Trophoblast cell (in vitro differentiated cells and primary cell): ENCODE data around the gene SLIT3.

ENCODE experiments used
- DNase-seq, 2 donors: peaks; one replicate each; pipeline ENCODE4 v3.0.0-alpha.2; 2016
- H2AFZ ChIP-seq: 2 replicates; pipeline ENCODE4 v1.6.1; 2013; ENCODE audit warnings: low read length, moderate library complexity, mild to moderate bottlenecking; ENCODE audit not compliant: insufficient read depth, poor library complexity
- H2AK5ac ChIP-seq: 2 replicates; pipeline ENCODE4 v1.6.1; 2013; ENCODE audit warnings: mild to moderate bottlenecking, low read length
- H2BK120ac ChIP-seq: 2 replicates; pipeline ENCODE4 v1.6.1; 2013; ENCODE audit warnings: low read length, mild to moderate bottlenecking, moderate library complexity; ENCODE audit not compliant: insufficient read depth, poor library complexity
- H2BK12ac ChIP-seq: 2 replicates; pipeline ENCODE4 v1.6.1; 2013; ENCODE audit warnings: mild to moderate bottlenecking, low read length, moderate library complexity
- H2BK5ac ChIP-seq: 2 replicates; pipeline ENCODE4 v1.6.1; 2013; ENCODE audit warnings: low read length, low read depth, moderate library complexity, mild to moderate bottlenecking; ENCODE audit not compliant: poor library complexity
- H3K14ac ChIP-seq: 2 replicates; pipeline ENCODE4 v1.6.1; 2013; ENCODE audit warnings: mild to moderate bottlenecking, low read length
- H3K18ac ChIP-seq: 2 replicates; pipeline ENCODE4 v1.6.1; 2013; ENCODE audit warnings: mild to moderate bottlenecking, low read length
- H3K23ac ChIP-seq: 2 replicates; pipeline ENCODE4 v1.6.1; 2013; ENCODE audit warnings: low read length
- H3K27ac ChIP-seq: 2 replicates; pipeline ENCODE4 v1.5.1; 2013; ENCODE audit warnings: low read depth, mild to moderate bottlenecking, inconsistent platforms, low read length, moderate library complexity
- H3K27me3 ChIP-seq: 2 replicates; pipeline ENCODE4 v1.6.1; 2013; ENCODE audit warnings: inconsistent platforms, mild to moderate bottlenecking, low read length, moderate library complexity; ENCODE audit not compliant: insufficient read depth
- H3K36me3 ChIP-seq, 2 experiments: 1 replicate in 1 of 2; 2 replicates in 1 of 2; pipeline ENCODE4 v1.6.1; 2013; ENCODE audit warnings: low read length in 2 of 2, mild to moderate bottlenecking in 2 of 2, moderate library complexity in 1 of 2; ENCODE audit not compliant: insufficient read depth in 2 of 2, control insufficient read depth in 1 of 2
- H3K4ac ChIP-seq: 2 replicates; pipeline ENCODE4 v1.6.1; 2013; ENCODE audit warnings: low read depth, mild to moderate bottlenecking, low read length, moderate library complexity
- H3K4me1 ChIP-seq, 2 experiments: 1 replicate in 1 of 2; 2 replicates in 1 of 2; pipeline ENCODE4 v1.6.1; 2013; ENCODE audit warnings: low read length in 2 of 2, mild to moderate bottlenecking in 2 of 2, moderate library complexity in 1 of 2; ENCODE audit not compliant: insufficient read depth in 2 of 2, control insufficient read depth in 1 of 2
- H3K4me2 ChIP-seq: 2 replicates; pipeline ENCODE4 v1.6.1; 2013; ENCODE audit warnings: inconsistent platforms, mild to moderate bottlenecking, low read length, moderate library complexity
- H3K4me3 ChIP-seq: 2 replicates; pipeline ENCODE4 v1.5.1; 2013; ENCODE audit warnings: mild to moderate bottlenecking, low read depth, low read length, inconsistent platforms
- H3K79me1 ChIP-seq: one replicate; pipeline ENCODE4 v1.6.1; 2013; ENCODE audit warnings: low read length
- H3K79me2 ChIP-seq: 2 replicates; pipeline ENCODE4 v1.6.1; 2013; ENCODE audit warnings: low read length, mild to moderate bottlenecking; ENCODE audit not compliant: control insufficient read depth, insufficient read depth, poor library complexity
- H3K9ac ChIP-seq: 2 replicates; pipeline ENCODE4 v1.6.1; 2013; ENCODE audit warnings: mild to moderate bottlenecking, low read length
- H3K9me3 ChIP-seq: 2 replicates; pipeline ENCODE4 v1.6.1; 2013; ENCODE audit warnings: low read depth, mild to moderate bottlenecking, control low read depth, inconsistent platforms, low read length; ENCODE audit not compliant: insufficient read depth
- H4K12ac ChIP-seq: 2 replicates; pipeline ENCODE4 v1.6.1; 2013; ENCODE audit warnings: low read depth, mild to moderate bottlenecking, low read length, moderate library complexity
- H4K8ac ChIP-seq: 2 replicates; pipeline ENCODE4 v1.6.1; 2013; ENCODE audit warnings: low read depth, mild to moderate bottlenecking, low read length, moderate library complexity
- H4K91ac ChIP-seq: one replicate; pipeline ENCODE4 v1.6.1; 2013; ENCODE audit warnings: low read depth, mild to moderate bottlenecking, low read length, moderate library complexity
- WGBS: extraction: QIAGEN DNeasy Blood & Tissue Kit; methylation state at CpG from one replicate; pipeline ENCODE4 v1.1.7; 2013; ENCODE audit warnings: missing lambda C conversion rate; ENCODE audit not compliant: insufficient read length, insufficient coverage; ENCODE audit errors: extremely low coverage; 5-methylcytosine and 5-hydroxymethylcytosine counted together

Gene SLIT3

GRCh38 chr5:168992016-168992415 lies 308.9 kb downstream of the SLIT3 start:
- H4K12ac ChIP-seq = no peak overlapping the region
- no peak overlapping the region for H2BK12ac ChIP-seq
- H2AFZ ChIP-seq = no peak overlapping the region
- peaks cover 2 to 3% of the 10 kb centered on the region in 2 experiments for H3K36me3 ChIP-seq
- H3K4me3 ChIP-seq = no peak overlapping the region
- no CpG with 5 or more reads among the region's 5 CpGs for WGBS
- H3K23ac ChIP-seq = no peak overlapping the region
- no peak overlapping the region for H2BK120ac ChIP-seq
- H4K8ac ChIP-seq = no peak overlapping the region
- no peak overlapping the region for H3K18ac ChIP-seq
- peaks cover 7 to 14% of the 10 kb centered on the region in 2 experiments for H3K4me1 ChIP-seq
- peak; percentile 95 to 99 for DNase-seq
- no peaks in the 10 kb centered on the region for H3K9me3 ChIP-seq
- H2BK5ac ChIP-seq = no peak overlapping the region
- H3K79me2 ChIP-seq = no peaks in the 10 kb centered on the region
- H3K27ac ChIP-seq = no peak overlapping the region
- peaks cover 3% of the 10 kb centered on the region for H3K79me1 ChIP-seq
- no peaks in the 10 kb centered on the region for H3K27me3 ChIP-seq
- no peak overlapping the region for H3K14ac ChIP-seq
- H3K9ac ChIP-seq = no peak overlapping the region
- H3K4me2 ChIP-seq = no peak overlapping the region
- no peak overlapping the region for H4K91ac ChIP-seq
- no peak overlapping the region for H2AK5ac ChIP-seq
- H3K4ac ChIP-seq = no peak overlapping the region

GRCh38 chr5:168991311-168991710 lies 309.6 kb downstream of the SLIT3 start:
- Histone ChIP-seq H3K36me3 (peaks cover 0 to 3% of the 10 kb centered on the region in 2 experiments), H3K27ac (no peak overlapping the region), H4K8ac (no peak overlapping the region), H3K23ac (no peak overlapping the region), H4K91ac (no peak overlapping the region), H2AFZ (no peak overlapping the region), H3K79me2 (no peaks in the 10 kb centered on the region), H3K4me2 (no peak overlapping the region), H2BK12ac (no peak overlapping the region), H3K4me1 (peaks cover 7 to 14% of the 10 kb centered on the region in 2 experiments), H4K12ac (no peak overlapping the region), H3K4ac (no peak overlapping the region), H3K4me3 (no peak overlapping the region), H2AK5ac (no peak overlapping the region), H3K9ac (no peak overlapping the region), H3K27me3 (no peaks in the 10 kb centered on the region), H2BK5ac (no peak overlapping the region), H3K18ac (no peak overlapping the region), H3K79me1 (peaks cover 3% of the 10 kb centered on the region), H3K9me3 (no peaks in the 10 kb centered on the region), H3K14ac (no peak overlapping the region), H2BK120ac (no peak overlapping the region)
- DNase-seq = peak; percentile 95 to 97
- no CpG with 5 or more reads among the region's 2 CpGs for WGBS

- Histone ChIP-seq H2BK5ac (no peak overlapping the region), H3K14ac (no peak overlapping the region), H2AFZ (no peak overlapping the region), H3K9me3 (no peaks in the 10 kb centered on the region), H3K4me3 (no peak overlapping the region), H4K91ac (no peak overlapping the region), H4K8ac (no peak overlapping the region), H2BK12ac (no peak overlapping the region), H3K23ac (no peak overlapping the region), H3K27ac (no peak overlapping the region), H3K9ac (no peak overlapping the region), H3K79me1 (peaks cover 3% of the 10 kb centered on the region), H3K36me3 (no peaks in the 10 kb centered on the region), H3K79me2 (no peaks in the 10 kb centered on the region), H3K18ac (no peak overlapping the region), H4K12ac (no peak overlapping the region), H2AK5ac (no peak overlapping the region), H2BK120ac (no peak overlapping the region), H3K4me2 (no peak overlapping the region), H3K27me3 (no peaks in the 10 kb centered on the region), H3K4ac (no peak overlapping the region), H3K4me1 (peaks cover 7 to 14% of the 10 kb centered on the region in 2 experiments)
- no CpG with 5 or more reads among the region's 4 CpGs for WGBS
- DNase-seq = no peak
Measured at GRCh38 chr5:168990679-168991078, 310.3 kb downstream of the SLIT3 start.

GRCh38 chr5:168989731-168990505 lies 311.0 kb downstream of the SLIT3 start:
- Histone ChIP-seq H2BK5ac (no peak overlapping the region), H2AFZ (no peak overlapping the region), H3K27me3 (no peaks in the 10 kb centered on the region), H3K9ac (no peak overlapping the region), H3K23ac (no peak overlapping the region), H4K91ac (no peak overlapping the region), H3K14ac (no peak overlapping the region), H2AK5ac (no peak overlapping the region), H4K8ac (no peak overlapping the region), H3K9me3 (no peaks in the 10 kb centered on the region), H3K18ac (no peak overlapping the region), H3K4me1 (peaks cover 7 to 14% of the 10 kb centered on the region in 2 experiments), H3K4me3 (no peak overlapping the region), H3K27ac (no peak overlapping the region), H3K4ac (no peak overlapping the region), H3K4me2 (no peak overlapping the region), H3K79me2 (no peaks in the 10 kb centered on the region), H4K12ac (no peak overlapping the region), H3K79me1 (peaks cover 3% of the 10 kb centered on the region), H2BK120ac (no peak overlapping the region), H3K36me3 (no peaks in the 10 kb centered on the region), H2BK12ac (no peak overlapping the region)
- no CpG with 5 or more reads among the region's 8 CpGs for whole genome bisulfite sequencing
- no peak for DNase-seq
